HG02763 (cell line): ENCODE measurements around the gene PLD6.

ENCODE experiments used
- ATAC-seq: cut with Tn5 transposase; IDR thresholded peaks from one replicate; pipeline ENCODE4 v1.9.1; 2021; ENCODE audit warnings: mild to moderate bottlenecking, moderate library complexity; ENCODE audit not compliant: unreplicated experiment

PLD6 gene

GRCh38 chr17:17157041-17157440 is 49.1 kb downstream of the PLD6 start:
- no peak for ATAC-seq

GRCh38 chr17:17156511-17156910 is 49.6 kb downstream of the PLD6 start:
- ATAC-seq, result no peak

GRCh38 chr17:17156107-17156506 is 50.0 kb downstream of the PLD6 start:
- no peak for ATAC-seq

GRCh38 chr17:17155568-17155967 is 50.6 kb downstream of the PLD6 start:
- no peak for ATAC-seq

GRCh38 chr17:17154981-17155380 is 51.2 kb downstream of the PLD6 start:
- no peak for ATAC-seq

GRCh38 chr17:17154556-17154955 is 51.6 kb downstream of the PLD6 start:
- ATAC-seq, result no peak

GRCh38 chr17:17153709-17154108 is 52.4 kb downstream of the PLD6 start:
- no peak for ATAC-seq

- ATAC-seq, result no peak
These were observed 53.1 kb downstream of the PLD6 start for GRCh38 chr17:17153071-17153470.

- ATAC-seq, result no peak
These were observed 53.7 kb downstream of the PLD6 start for GRCh38 chr17:17152385-17152784.

GRCh38 chr17:17151962-17152361 is 54.2 kb downstream of the PLD6 start:
- no peak for ATAC-seq

GRCh38 chr17:17151541-17151940 is 54.6 kb downstream of the PLD6 start:
- ATAC-seq, result no peak

GRCh38 chr17:17151055-17151454 is 55.1 kb downstream of the PLD6 start:
- ATAC-seq, result no peak
